ENCODE data around the gene PPP5C. TPM values are rescaled to one million over a fixed set of nuclear protein-coding genes. Genes with fewer than 3 reads are reported as not detected.

PPP5C gene
- polyA plus RNA-seq, 1 donor from 2014 or later, result 99.3 TPM

DNA sequence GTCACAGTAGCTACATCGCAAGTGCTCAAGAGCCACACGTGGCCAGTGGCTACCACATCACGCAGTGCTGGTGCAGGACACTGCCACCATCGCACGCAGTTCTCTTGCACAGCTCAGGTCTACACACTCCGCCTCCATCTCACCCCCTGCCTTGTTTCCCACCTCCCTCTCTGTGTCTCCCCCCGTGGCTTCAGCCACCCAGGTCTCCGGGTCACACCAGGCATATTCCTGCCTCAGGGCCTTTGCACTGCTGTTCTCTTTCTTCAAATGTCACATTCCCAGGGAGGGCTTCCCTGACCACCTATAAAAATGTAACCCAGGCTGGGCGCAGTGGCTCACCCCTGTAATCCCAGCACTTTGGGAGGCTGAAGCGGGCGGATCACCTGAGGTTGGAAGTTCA lies 55.8 kb downstream of the PPP5C start:
- H4K20me1 ChIP-seq (ENCODE audit: insufficient read depth), result no peaks in the 10 kb centered on the region
- H3K9ac ChIP-seq (ENCODE audit: low read length), result no peak overlapping the region
- no peaks in the 10 kb centered on the region for H3K9me2 ChIP-seq (ENCODE audit: insufficient read depth, low read length)
- no peak overlapping the region for H3K4me3 ChIP-seq (ENCODE audit: low read length)
- TF ChIP-seq MXI1 (conservative IDR thresholded peaks at IDR 0.05; ENCODE audit: poor library complexity, severe bottlenecking) (no peak), TAF1 (IDR thresholded peaks at IDR 0.05; ENCODE audit: low read depth) (no peak), EZH2 (IDR thresholded peaks at IDR 0.05; ENCODE audit: borderline replicate concordance, insufficient read depth, low read length, poor library complexity, severe bottlenecking) (no peak), EP300 (conservative IDR thresholded peaks at IDR 0.05; ENCODE audit: poor library complexity, severe bottlenecking) (no peak), RAD21 (conservative IDR thresholded peaks at IDR 0.05) (no peak), SMC3 (conservative IDR thresholded peaks at IDR 0.05; ENCODE audit: poor library complexity) (no peak), POLR2AphosphoS5 (IDR thresholded peaks at IDR 0.05) (no peak)
- TF ChIP-seq, protein P1, sequence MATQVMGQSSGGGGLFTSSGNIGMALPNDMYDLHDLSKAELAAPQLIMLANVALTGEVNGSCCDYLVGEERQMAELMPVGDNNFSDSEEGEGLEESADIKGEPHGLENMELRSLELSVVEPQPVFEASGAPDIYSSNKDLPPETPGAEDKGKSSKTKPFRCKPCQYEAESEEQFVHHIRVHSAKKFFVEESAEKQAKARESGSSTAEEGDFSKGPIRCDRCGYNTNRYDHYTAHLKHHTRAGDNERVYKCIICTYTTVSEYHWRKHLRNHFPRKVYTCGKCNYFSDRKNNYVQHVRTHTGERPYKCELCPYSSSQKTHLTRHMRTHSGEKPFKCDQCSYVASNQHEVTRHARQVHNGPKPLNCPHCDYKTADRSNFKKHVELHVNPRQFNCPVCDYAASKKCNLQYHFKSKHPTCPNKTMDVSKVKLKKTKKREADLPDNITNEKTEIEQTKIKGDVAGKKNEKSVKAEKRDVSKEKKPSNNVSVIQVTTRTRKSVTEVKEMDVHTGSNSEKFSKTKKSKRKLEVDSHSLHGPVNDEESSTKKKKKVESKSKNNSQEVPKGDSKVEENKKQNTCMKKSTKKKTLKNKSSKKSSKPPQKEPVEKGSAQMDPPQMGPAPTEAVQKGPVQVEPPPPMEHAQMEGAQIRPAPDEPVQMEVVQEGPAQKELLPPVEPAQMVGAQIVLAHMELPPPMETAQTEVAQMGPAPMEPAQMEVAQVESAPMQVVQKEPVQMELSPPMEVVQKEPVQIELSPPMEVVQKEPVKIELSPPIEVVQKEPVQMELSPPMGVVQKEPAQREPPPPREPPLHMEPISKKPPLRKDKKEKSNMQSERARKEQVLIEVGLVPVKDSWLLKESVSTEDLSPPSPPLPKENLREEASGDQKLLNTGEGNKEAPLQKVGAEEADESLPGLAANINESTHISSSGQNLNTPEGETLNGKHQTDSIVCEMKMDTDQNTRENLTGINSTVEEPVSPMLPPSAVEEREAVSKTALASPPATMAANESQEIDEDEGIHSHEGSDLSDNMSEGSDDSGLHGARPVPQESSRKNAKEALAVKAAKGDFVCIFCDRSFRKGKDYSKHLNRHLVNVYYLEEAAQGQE (IDR thresholded peaks at IDR 0.05; ENCODE audit: borderline replicate concordance), result no peak
- TF ChIP-seq, protein P2, sequence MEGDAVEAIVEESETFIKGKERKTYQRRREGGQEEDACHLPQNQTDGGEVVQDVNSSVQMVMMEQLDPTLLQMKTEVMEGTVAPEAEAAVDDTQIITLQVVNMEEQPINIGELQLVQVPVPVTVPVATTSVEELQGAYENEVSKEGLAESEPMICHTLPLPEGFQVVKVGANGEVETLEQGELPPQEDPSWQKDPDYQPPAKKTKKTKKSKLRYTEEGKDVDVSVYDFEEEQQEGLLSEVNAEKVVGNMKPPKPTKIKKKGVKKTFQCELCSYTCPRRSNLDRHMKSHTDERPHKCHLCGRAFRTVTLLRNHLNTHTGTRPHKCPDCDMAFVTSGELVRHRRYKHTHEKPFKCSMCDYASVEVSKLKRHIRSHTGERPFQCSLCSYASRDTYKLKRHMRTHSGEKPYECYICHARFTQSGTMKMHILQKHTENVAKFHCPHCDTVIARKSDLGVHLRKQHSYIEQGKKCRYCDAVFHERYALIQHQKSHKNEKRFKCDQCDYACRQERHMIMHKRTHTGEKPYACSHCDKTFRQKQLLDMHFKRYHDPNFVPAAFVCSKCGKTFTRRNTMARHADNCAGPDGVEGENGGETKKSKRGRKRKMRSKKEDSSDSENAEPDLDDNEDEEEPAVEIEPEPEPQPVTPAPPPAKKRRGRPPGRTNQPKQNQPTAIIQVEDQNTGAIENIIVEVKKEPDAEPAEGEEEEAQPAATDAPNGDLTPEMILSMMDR (IDR thresholded peaks at IDR 0.05; ENCODE audit: poor library complexity, severe bottlenecking), result no peak
- no peaks in the 10 kb centered on the region for H3K79me2 ChIP-seq (replicated peaks; ENCODE audit: insufficient read depth, low read length)
- H3K4me2 ChIP-seq (ENCODE audit: low read length), result no peak overlapping the region
- H3K9me3 ChIP-seq (ENCODE audit: low read length), result no peaks in the 10 kb centered on the region
- no peaks in the 10 kb centered on the region for H3F3A ChIP-seq (ENCODE audit: insufficient read depth, low read length, poor library complexity, severe bottlenecking)
- H3K36me3 ChIP-seq (ENCODE audit: insufficient read depth, low read length), result no peaks in the 10 kb centered on the region
- H3K27ac ChIP-seq (ENCODE audit: low read length), result no peak overlapping the region
- no peaks in the 10 kb centered on the region for H3K27me3 ChIP-seq (ENCODE audit: insufficient read depth, low read depth, low read length)
- no peak overlapping the region for H2AFZ ChIP-seq (ENCODE audit: low read depth, low read length)

- Histone ChIP-seq H3F3A (ENCODE audit: insufficient read depth, low read length, poor library complexity, severe bottlenecking) (no peaks in the 10 kb centered on the region), H3K9ac (ENCODE audit: low read length) (peak overlapping the region; percentile 54), H3K27me3 (ENCODE audit: insufficient read depth, low read depth, low read length) (no peaks in the 10 kb centered on the region), H3K9me3 (ENCODE audit: low read length) (no peaks in the 10 kb centered on the region), H3K36me3 (ENCODE audit: insufficient read depth, low read length) (no peaks in the 10 kb centered on the region), H3K27ac (ENCODE audit: low read length) (peak overlapping the region; percentile 56), H3K4me2 (ENCODE audit: low read length) (no peak overlapping the region), H2AFZ (ENCODE audit: low read depth, low read length) (no peak overlapping the region), H3K79me2 (replicated peaks; ENCODE audit: insufficient read depth, low read length) (no peaks in the 10 kb centered on the region), H4K20me1 (ENCODE audit: insufficient read depth) (no peaks in the 10 kb centered on the region), H3K4me3 (ENCODE audit: low read length) (peak overlapping the region; percentile 54), H3K9me2 (ENCODE audit: insufficient read depth, low read length) (no peaks in the 10 kb centered on the region)
- TF ChIP-seq, protein P2 (IDR thresholded peaks at IDR 0.05; ENCODE audit: poor library complexity, severe bottlenecking), result peak; percentile 64
- TF ChIP-seq RAD21 (conservative IDR thresholded peaks at IDR 0.05) (peak; percentile 19), SMC3 (conservative IDR thresholded peaks at IDR 0.05; ENCODE audit: poor library complexity) (peak; percentile 26), POLR2AphosphoS5 (IDR thresholded peaks at IDR 0.05) (no peak)
- TF ChIP-seq, protein P1 (IDR thresholded peaks at IDR 0.05; ENCODE audit: borderline replicate concordance), result no peak
Observed at GRCh38 chr19:46404055-46404752, 57.3 kb downstream of the PPP5C start.
